Liver (tissue), 3 donors: Measurements from ENCODE around the gene GRPEL2.

Experiments
- CTCF ChIP-seq: fragments of 150-350 bp; IDR thresholded peaks from 2 replicates; pipeline ENCODE4 v1.5.1; 2017; ENCODE audit warnings: improper control_type of control experiment, low read depth, low read length; ENCODE audit not compliant: missing input control
- FOXA1 ChIP-seq: IDR thresholded peaks from 2 replicates; pipeline ENCODE4 v1.6.1; 2016; ENCODE audit warnings: antibody characterized with exemption
- MAX ChIP-seq: IDR thresholded peaks from 2 replicates; pipeline ENCODE4 v1.6.1; 2016; ENCODE audit warnings: antibody characterized with exemption
- RAD21 ChIP-seq, 2 donors: IDR thresholded peaks; 2 replicates each; pipeline ENCODE4 v1.6.1; 2016; ENCODE audit warnings: antibody characterized with exemption in 2 of 2, mild to moderate bottlenecking in 2 of 2
- REST ChIP-seq: IDR thresholded peaks from 2 replicates; pipeline ENCODE4 v1.6.1; 2016; ENCODE audit warnings: antibody characterized with exemption, mild to moderate bottlenecking
- TAF1 ChIP-seq: conservative IDR thresholded peaks from 2 replicates; pipeline ENCODE4 v1.6.1; 2016; ENCODE audit warnings: antibody characterized with exemption, mild to moderate bottlenecking
- ZBTB33 ChIP-seq: IDR thresholded peaks from 2 replicates; pipeline ENCODE4 v1.6.1; 2016; ENCODE audit warnings: antibody characterized with exemption
- donor health status: healthy.
- donor health status: healthy.

- TF ChIP-seq CTCF (no peak), RAD21 (IDR thresholded peaks at IDR 0.05) (no peak), FOXA1 (no peak), ZBTB33 (no peak), REST (no peak), MAX (no peak), TAF1 (no peak)
Observed at GRCh38 chr5:149303210-149303609, 42.1 kb upstream of the GRPEL2 start.
